Natural killer cell (primary cell): ENCODE data around the gene CCDC134. TPM values are rescaled to one million over a fixed set of nuclear protein-coding genes. Genes with fewer than 3 reads are reported as not detected.

Source experiments
- ATAC-seq, 3 donors: fragments of 150-1000 bp in 2 of 3; fragments of 200-7000 bp in 1 of 3; cut with Tn5 transposase; 1 replicate in 1 of 3; 2 replicates in 2 of 3; pipeline ENCODE4 v1.10.0; 2021; ENCODE audit warnings: mild to moderate bottlenecking in 2 of 3, moderate library complexity in 2 of 3
- DNase-seq, 2 donors: peaks; one replicate each; pipeline versions ENCODE4 v3.0.0 to v3.0.0-alpha.2; 2013 to 2021; ENCODE audit warnings: mixed read lengths in 1 of 2
- H3K27ac ChIP-seq: one replicate; pipeline ENCODE4 v1.5.1; 2013; ENCODE audit warnings: mild to moderate bottlenecking, low read length
- H3K27me3 ChIP-seq: one replicate; pipeline ENCODE4 v1.6.1; 2013; ENCODE audit warnings: low read length; ENCODE audit not compliant: control insufficient read depth, insufficient read depth
- H3K36me3 ChIP-seq: one replicate; pipeline ENCODE4 v1.6.1; 2013; ENCODE audit warnings: low read length; ENCODE audit not compliant: control insufficient read depth, insufficient read depth
- H3K4me1 ChIP-seq: one replicate; pipeline ENCODE4 v1.6.1; 2013; ENCODE audit warnings: low read length; ENCODE audit not compliant: control insufficient read depth, insufficient read depth
- H3K4me3 ChIP-seq: one replicate; pipeline ENCODE4 v1.5.1; 2013; ENCODE audit warnings: low read length
- H3K9me3 ChIP-seq: one replicate; pipeline ENCODE4 v1.6.1; 2013; ENCODE audit warnings: low read length; ENCODE audit not compliant: control insufficient read depth, insufficient read depth
- H3K27ac Mint-ChIP-seq, 2 donors: one replicate each; pipeline ENCODE4 v1.8.0; 2022; ENCODE audit warnings: mild to moderate bottlenecking in 2 of 2, mixed read lengths in 2 of 2, moderate library complexity in 1 of 2
- H3K27me3 Mint-ChIP-seq, 2 donors: one replicate each; pipeline ENCODE4 v1.8.0; 2022; ENCODE audit warnings: low read depth in 2 of 2, mixed read lengths in 2 of 2
- H3K36me3 Mint-ChIP-seq: one replicate; pipeline ENCODE4 v1.8.0; 2022; ENCODE audit warnings: mixed read lengths
- H3K4me1 Mint-ChIP-seq, 2 donors: one replicate each; pipeline ENCODE4 v1.8.0; 2022; ENCODE audit warnings: mixed read lengths in 2 of 2
- H3K4me3 Mint-ChIP-seq: one replicate; pipeline ENCODE4 v1.8.0; 2022; ENCODE audit warnings: mild to moderate bottlenecking, moderate library complexity, mixed read lengths
- H3K9me3 Mint-ChIP-seq, 2 donors: one replicate each; pipeline ENCODE4 v1.8.0; 2022; ENCODE audit warnings: mixed read lengths in 2 of 2
- CTCF ChIP-seq: fragments of 200-600 bp; IDR thresholded peaks from one replicate; pipeline ENCODE4 v1.8.0; 2022; ENCODE audit warnings: antibody characterized with exemption
- WGBS: methylation state at CpG from one replicate; pipeline ENCODE4 v1.1.7; 2013; ENCODE audit warnings: missing lambda C conversion rate; ENCODE audit not compliant: insufficient coverage; 5-methylcytosine and 5-hydroxymethylcytosine counted together
- intact Hi-C: fragments of 100-400 bp; cut with micrococcal nuclease; formaldehyde crosslinking; loops from one replicate; pipeline ENCODE4 v1.14.2; 2022
- total RNA-seq, 4 donors: library from RNA; stranded (reverse); fragments of 120-200 nt in 1 of 4; gene quantifications; one replicate each; pipeline versions ENCODE4 v1.2.3 to v1.2.4, GENCODE V29; 2013 to 2022

CCDC134 gene
- total RNA-seq, 3 donors from 2014 or later (not counting 1 experiment from before 2014, with no cell fraction given): 16.4 to 22.1 (median 16.7) TPM

GRCh38 chr22:41780746-41781505 is 19.6 kb upstream of the CCDC134 start:
- Histone ChIP-seq H3K27me3 (no peaks in the 10 kb centered on the region), H3K4me1 (peaks cover 36% of the 10 kb centered on the region), H3K9me3 (no peaks in the 10 kb centered on the region), H3K4me3 (peak overlapping the region; percentile 58), H3K27ac (peak overlapping the region; percentile 96), H3K36me3 (peaks cover 5% of the 10 kb centered on the region)
- DNase-seq: peak; percentile 82 to 98
- Mint-ChIP-seq H3K4me3 (peak overlapping the region; percentile 82), H3K36me3 (no peaks in the 10 kb centered on the region), H3K27ac (peak overlapping the region; percentile 98 to 99), H3K4me1 (peaks cover 41 to 43% of the 10 kb centered on the region in 2 donors), H3K9me3 (no peaks in the 10 kb centered on the region), H3K27me3 (no peaks in the 10 kb centered on the region)
- intact Hi-C loops: loop anchor here (1.0 to 5.0 kb wide), 3 partner anchors 19 to 76 kb away; partner anchors contain the start of genes CCDC134 and SREBF2
- WGBS: 47% methylated on average over 9 of the region's 11 CpGs
- peak; percentile 92 to 99 (median 95) for ATAC-seq
- no peak for TF ChIP-seq CTCF

GRCh38 chr22:41781507-41781906 is 19.0 kb upstream of the CCDC134 start:
- H3K27ac Mint-ChIP-seq: peak overlapping the region; percentile 98 to 99
- WGBS: 26% methylated on average over 1 of the region's 1 CpG
- H3K4me3 ChIP-seq: peak overlapping the region; percentile 58
- H3K4me1 ChIP-seq: peaks cover 36% of the 10 kb centered on the region
- ATAC-seq (peak; percentile 14 to 36 (median 20)), DNase-seq (peak in 1 of 2 donors; percentile 21)
- intact Hi-C loops: loop anchor here (1.0 to 5.0 kb wide), 3 partner anchors 19 to 76 kb away; partner anchors contain the start of genes CCDC134 and SREBF2
- no peaks in the 10 kb centered on the region for H3K27me3 Mint-ChIP-seq
- H3K27me3 ChIP-seq: no peaks in the 10 kb centered on the region
- no peaks in the 10 kb centered on the region for H3K36me3 Mint-ChIP-seq
- H3K9me3 Mint-ChIP-seq: no peaks in the 10 kb centered on the region
- H3K36me3 ChIP-seq: peaks cover 7% of the 10 kb centered on the region
- peak overlapping the region; percentile 82 for H3K4me3 Mint-ChIP-seq
- peaks cover 43% of the 10 kb centered on the region in 2 donors for H3K4me1 Mint-ChIP-seq
- peak overlapping the region; percentile 96 for H3K27ac ChIP-seq
- TF ChIP-seq CTCF: no peak
- no peaks in the 10 kb centered on the region for H3K9me3 ChIP-seq

GRCh38 chr22:41782316-41782715 is 18.2 kb upstream of the CCDC134 start:
- H3K9me3 Mint-ChIP-seq: no peaks in the 10 kb centered on the region
- Histone ChIP-seq H3K4me1 (peaks cover 36% of the 10 kb centered on the region), H3K9me3 (no peaks in the 10 kb centered on the region), H3K27ac (peak overlapping the region; percentile 96), H3K36me3 (peaks cover 14% of the 10 kb centered on the region), H3K27me3 (no peaks in the 10 kb centered on the region), H3K4me3 (peak overlapping the region; percentile 58)
- H3K27me3 Mint-ChIP-seq: no peaks in the 10 kb centered on the region
- no peaks in the 10 kb centered on the region for H3K36me3 Mint-ChIP-seq
- TF ChIP-seq CTCF: no peak
- peak in 2 of 3 donors; percentile 37 for ATAC-seq
- intact Hi-C loops: loop anchor here (5.0 kb wide), 1 partner anchor 75 kb away; no protein-coding TSS in a partner anchor
- H3K4me3 Mint-ChIP-seq: peak overlapping the region; percentile 82
- WGBS: 39% methylated on average over 6 of the region's 6 CpGs
- DNase-seq: peak; percentile 20 to 56
- H3K27ac Mint-ChIP-seq: peak overlapping the region; percentile 98 to 99
- H3K4me1 Mint-ChIP-seq: peaks cover 49 to 50% of the 10 kb centered on the region in 2 donors
